Activated CD8-positive, alpha-beta memory T cell treated with anti-CD3 and anti-CD28 coated beads for 48 hours (primary cell): ENCODE results near the gene PCDH7.

Experiments used
- DNase-seq, 3 experiments: peaks; one replicate each; pipeline ENCODE4 v3.0.0-alpha.2; 2020; ENCODE audit warnings: low read depth in 2 of 3, low spot score in 2 of 3

The PCDH7 gene, protein sequence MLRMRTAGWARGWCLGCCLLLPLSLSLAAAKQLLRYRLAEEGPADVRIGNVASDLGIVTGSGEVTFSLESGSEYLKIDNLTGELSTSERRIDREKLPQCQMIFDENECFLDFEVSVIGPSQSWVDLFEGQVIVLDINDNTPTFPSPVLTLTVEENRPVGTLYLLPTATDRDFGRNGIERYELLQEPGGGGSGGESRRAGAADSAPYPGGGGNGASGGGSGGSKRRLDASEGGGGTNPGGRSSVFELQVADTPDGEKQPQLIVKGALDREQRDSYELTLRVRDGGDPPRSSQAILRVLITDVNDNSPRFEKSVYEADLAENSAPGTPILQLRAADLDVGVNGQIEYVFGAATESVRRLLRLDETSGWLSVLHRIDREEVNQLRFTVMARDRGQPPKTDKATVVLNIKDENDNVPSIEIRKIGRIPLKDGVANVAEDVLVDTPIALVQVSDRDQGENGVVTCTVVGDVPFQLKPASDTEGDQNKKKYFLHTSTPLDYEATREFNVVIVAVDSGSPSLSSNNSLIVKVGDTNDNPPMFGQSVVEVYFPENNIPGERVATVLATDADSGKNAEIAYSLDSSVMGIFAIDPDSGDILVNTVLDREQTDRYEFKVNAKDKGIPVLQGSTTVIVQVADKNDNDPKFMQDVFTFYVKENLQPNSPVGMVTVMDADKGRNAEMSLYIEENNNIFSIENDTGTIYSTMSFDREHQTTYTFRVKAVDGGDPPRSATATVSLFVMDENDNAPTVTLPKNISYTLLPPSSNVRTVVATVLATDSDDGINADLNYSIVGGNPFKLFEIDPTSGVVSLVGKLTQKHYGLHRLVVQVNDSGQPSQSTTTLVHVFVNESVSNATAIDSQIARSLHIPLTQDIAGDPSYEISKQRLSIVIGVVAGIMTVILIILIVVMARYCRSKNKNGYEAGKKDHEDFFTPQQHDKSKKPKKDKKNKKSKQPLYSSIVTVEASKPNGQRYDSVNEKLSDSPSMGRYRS (N-terminal part only)

DNA sequence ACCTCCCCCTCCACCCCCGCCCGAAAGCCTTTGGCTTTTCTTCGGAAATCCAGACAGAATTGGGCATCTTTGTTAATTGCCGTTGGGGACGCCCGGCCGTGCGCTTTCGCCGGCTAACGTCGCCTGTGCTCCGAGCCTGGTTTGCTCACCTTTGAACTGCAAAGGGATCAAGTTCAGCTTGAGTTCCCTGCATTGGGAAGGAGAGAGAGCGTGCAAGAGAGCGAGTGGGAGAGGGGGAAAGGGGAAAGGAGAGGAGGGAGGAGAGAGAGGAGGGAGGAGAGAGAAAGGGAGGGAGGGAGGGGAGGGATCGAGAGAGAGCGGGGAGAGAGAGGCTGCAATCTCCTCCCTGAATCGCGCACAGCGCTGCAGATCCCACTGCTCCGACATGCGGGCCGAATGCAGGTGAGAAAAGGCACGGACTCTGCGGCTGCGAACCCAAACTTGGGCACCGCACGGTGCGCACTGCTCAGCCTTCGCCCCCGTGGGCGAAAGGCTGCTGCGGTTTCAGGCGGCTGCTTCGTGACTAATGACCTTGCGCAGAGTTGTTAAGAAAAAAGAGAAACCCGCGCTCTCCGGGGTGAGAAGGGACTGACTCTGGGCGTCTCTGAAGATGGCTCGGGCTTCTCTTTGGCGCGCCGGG is at the start of gene PCDH7:
PCDH7 (plus strand) TSS at position 349 of the 640 bp plus-strand sequence. CDS start 1,054 bp downstream, outside the sequence.
- DNase-seq = no peak

DNA sequence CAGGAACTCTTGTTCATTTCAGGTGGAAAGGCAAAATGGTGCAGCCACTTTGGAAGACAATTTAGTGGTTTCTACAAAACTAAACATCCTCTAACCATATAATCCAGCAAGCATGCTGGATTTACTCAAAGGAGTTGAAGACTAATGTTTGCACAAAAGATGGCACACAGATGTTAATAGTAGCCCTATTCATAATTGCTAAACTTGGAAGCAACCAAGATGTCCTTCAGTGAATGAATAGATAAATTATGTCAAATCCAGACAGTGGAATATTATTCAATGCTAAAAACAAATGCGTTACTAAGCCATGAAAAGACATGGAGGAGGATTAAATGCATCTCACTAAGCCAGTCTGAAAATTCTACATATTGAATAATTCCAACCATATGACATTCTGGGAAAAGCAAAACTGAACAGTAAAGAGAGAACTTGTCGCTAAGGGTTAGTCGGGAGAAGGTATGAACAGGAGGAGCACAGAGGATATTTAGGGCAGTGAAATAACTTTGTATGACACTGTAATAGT is 48.2 kb upstream of the PCDH7 start:
- DNase-seq = no peak

DNA sequence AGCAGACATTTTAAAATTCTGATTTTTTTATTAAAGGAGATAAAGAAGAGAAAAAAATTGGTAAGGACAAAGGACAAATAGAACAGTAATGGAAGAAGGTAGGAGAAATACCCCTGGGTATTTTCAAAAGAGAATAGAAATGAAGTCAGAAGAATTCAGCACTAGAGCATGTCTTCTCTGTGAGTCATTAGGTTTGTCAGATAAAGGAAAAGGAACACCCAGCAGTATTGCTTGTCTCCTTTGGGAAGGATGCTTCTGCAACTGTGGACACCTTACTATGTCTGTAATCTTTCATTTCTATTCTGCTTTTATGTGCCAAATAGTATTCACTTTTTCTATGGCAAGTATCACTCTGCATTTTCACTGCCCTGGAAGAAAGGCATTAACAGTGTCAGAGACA is 24.0 kb upstream of the PCDH7 start:
- no peak for DNase-seq

DNA sequence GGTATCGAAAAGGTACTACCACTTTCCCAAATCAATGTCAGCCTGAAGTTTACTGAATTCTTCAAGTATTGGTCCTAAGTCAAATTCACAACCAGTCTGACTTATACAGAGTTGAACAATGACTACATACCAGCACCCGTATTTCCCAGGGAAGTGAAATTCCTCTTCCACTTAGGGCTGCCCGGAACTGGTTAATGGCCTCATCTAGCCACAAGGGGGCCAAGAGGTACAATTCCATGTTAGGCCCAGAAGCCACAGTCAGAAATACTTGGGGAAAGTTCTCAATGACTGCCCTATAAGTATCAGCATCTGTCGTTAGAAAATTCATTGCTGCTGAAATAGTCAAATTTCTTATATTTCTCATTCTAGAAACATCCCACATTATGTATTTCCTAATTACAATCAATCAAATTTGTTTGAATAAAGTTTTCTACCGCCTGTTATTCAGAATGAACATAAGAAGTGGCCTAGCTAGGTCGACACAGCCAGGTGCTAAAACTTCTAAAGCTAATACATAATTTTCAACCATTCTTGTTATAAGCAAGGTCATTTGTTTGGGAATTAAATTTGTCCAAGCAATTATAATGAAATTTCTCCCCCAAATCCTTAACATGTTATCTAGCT is 5.6 kb upstream of the PCDH7 start:
- no peak for DNase-seq

- DNase-seq = no peak
Measured at GRCh38 chr4:30716158-30716557, 4.0 kb upstream of the PCDH7 start.

GRCh38 chr4:30716681-30717207 is 3.4 kb upstream of the PCDH7 start:
- no peak for DNase-seq

- DNase-seq = no peak
Measured at GRCh38 chr4:30717208-30718020, 2.8 kb upstream of the PCDH7 start.

- no peak for DNase-seq
Measured at GRCh38 chr4:30718021-30718542, 2.1 kb upstream of the PCDH7 start.

DNA sequence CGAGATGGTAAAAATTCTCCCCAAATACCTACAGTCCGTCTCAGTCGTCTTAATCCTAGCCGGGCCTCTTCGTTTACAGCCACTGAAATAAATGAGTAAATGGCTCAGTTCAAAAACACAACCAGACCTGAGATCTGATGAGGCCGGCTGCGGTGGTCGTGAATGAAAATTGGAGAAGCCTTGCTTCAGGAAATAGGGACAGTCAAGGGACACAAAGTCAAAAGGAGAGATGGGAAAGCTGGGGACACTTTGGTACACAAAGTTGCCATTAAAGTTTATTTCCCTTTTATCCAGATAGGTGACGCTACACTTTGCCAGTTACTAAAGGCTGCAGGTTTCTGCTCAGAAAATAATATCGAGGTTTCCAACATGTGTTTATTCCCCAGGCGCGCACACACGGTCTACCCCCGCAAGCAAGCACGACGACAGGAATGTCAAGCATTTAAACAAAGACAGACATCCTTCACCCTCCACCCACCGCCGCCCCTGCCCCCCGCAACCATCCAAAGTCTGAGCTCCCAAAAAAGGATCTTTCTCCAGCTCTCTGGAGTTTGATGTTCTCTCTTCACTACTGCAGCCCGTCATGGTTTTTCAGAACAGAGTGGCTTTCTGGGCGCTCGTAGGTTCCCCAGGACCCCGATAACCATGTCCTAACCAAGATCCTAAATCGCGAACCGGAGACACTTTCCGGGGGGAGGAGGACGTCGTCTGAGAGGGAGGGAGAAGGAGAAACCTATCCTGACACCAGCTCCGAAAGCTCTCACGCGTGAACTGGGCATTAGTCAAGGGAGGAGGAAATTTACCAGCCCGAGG is 1.3 kb upstream of the PCDH7 start:
- no peak for DNase-seq

GRCh38 chr4:30719454-30720020 is 632 bp upstream of the PCDH7 start:
- DNase-seq = no peak

DNA sequence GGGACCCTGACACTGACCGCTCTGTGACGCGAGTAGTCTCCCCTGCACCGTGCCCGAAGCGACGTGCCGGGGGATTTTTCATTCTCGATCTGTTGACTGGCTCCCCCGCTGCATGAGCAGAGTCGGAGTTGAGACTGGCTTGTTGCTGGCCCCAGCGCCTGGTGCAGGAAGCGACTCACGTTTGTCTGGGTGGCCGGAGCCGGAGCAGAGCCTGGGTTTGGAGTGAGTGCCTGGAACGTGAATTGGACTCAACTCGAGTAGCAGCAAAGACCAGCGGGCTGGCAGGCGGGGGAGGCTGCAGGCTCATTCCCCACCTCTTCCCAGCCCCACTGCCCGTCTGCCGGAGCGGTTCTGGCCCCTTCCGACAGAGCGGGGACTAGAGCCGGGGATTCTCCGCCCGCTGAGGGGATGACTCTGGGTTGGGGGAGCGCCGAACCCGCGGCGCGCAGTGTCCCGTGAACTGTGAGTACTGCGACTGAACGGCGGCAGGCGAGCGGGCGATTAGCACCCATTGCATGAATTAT is 554 bp downstream of the PCDH7 start:
- DNase-seq = no peak

GRCh38 chr4:30721185-30722091 is 1.3 kb downstream of the PCDH7 start:
- DNase-seq = no peak

- DNase-seq = no peak
Measured at GRCh38 chr4:30722092-30722358, 1.9 kb downstream of the PCDH7 start.

DNA sequence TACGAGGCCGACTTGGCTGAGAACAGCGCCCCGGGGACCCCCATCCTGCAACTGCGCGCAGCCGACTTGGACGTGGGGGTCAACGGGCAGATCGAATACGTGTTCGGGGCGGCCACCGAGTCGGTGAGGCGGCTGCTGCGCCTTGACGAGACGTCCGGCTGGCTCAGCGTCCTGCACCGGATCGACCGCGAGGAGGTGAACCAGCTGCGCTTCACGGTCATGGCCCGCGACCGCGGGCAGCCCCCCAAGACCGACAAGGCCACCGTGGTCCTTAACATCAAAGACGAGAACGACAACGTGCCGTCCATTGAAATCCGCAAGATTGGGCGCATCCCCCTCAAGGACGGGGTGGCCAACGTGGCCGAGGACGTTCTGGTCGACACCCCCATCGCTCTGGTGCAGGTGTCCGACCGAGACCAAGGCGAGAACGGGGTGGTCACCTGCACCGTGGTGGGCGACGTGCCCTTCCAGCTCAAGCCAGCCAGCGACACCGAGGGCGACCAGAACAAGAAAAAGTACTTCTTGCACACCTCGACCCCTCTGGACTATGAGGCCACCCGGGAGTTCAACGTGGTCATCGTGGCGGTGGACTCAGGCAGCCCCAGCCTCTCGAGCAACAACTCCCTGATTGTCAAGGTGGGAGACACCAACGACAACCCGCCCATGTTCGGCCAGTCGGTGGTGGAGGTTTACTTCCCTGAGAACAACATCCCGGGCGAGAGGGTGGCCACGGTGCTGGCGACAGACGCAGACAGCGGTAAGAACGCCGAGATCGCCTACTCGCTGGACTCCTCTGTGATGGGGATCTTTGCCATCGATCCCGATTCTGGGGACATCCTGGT is 2.4 kb downstream of the PCDH7 start:
- DNase-seq = no peak

DNA sequence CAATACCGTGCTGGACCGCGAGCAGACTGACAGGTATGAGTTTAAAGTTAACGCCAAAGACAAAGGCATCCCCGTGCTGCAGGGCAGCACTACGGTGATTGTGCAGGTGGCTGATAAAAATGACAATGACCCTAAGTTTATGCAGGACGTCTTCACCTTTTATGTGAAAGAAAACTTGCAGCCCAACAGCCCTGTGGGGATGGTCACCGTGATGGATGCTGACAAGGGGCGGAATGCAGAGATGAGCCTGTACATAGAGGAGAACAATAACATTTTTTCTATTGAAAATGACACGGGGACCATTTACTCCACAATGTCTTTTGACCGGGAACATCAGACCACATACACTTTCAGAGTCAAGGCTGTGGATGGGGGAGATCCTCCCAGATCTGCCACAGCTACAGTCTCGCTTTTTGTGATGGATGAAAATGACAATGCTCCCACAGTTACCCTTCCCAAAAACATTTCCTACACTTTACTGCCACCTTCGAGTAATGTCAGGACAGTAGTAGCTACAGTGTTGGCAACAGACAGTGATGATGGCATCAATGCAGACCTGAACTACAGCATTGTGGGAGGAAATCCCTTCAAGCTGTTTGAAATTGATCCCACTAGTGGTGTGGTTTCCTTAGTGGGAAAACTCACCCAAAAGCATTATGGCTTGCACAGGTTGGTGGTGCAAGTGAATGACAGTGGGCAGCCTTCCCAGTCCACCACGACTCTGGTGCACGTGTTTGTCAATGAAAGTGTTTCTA is 3.2 kb downstream of the PCDH7 start:
- DNase-seq = no peak

DNA sequence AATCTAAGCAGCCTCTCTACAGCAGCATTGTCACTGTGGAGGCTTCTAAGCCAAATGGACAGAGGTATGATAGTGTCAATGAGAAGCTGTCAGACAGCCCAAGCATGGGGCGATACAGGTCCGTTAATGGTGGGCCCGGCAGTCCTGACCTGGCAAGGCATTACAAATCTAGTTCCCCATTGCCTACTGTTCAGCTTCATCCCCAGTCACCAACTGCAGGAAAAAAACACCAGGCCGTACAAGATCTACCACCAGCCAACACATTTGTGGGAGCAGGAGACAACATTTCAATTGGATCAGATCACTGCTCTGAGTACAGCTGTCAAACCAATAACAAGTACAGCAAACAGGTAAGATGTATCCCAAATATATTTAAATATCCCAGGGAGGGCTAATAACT is 4.1 kb downstream of the PCDH7 start:
- no peak for DNase-seq
